Brain microvascular endothelial cell (primary cell): ENCODE data around the gene MYO5A.
"Not testable (repeated sequence)": the region's sequence is repeated elsewhere in the genome, so short reads cannot be mapped to it uniquely, and the experiment has no call there.

Experiments used
- DNase-seq: peaks from one replicate; pipeline ENCODE4 v3.0.0-alpha.2; 2020
- H3K27ac ChIP-seq: fragments of 250-450 bp; sonication (Bioruptor Pico); 2 replicates; pipeline ENCODE4 v1.5.1; 2020; ENCODE audit warnings: mild to moderate bottlenecking, moderate library complexity
- H3K27me3 ChIP-seq: fragments of 250-450 bp; sonication (Bioruptor Pico); replicated peaks from 2 replicates; pipeline ENCODE4 v1.5.1; 2020; ENCODE audit warnings: mild to moderate bottlenecking
- H3K36me3 ChIP-seq: fragments of 250-450 bp; sonication (Bioruptor Pico); replicated peaks from 2 replicates; pipeline ENCODE4 v1.5.1; 2020; ENCODE audit warnings: mild to moderate bottlenecking
- H3K4me3 ChIP-seq: 2 replicates; pipeline ENCODE4 v1.5.1; 2011; ENCODE audit warnings: low read depth, mild to moderate bottlenecking, control low read depth, low read length, moderate library complexity
- in situ Hi-C: cut with HindIII; loops from 2 replicates; pipeline ENCODE4 v1.10.0; 2017; ENCODE audit warnings: low sequenced_read_pairs, low pct_ligation_motif_present
- TF ChIP-seq, protein P1 (sequence below): IDR thresholded peaks from 2 replicates; pipeline ENCODE4 v1.5.1; 2011; ENCODE audit warnings: low read depth, mild to moderate bottlenecking, moderate library complexity, low read length, control low read depth, inconsistent platforms; ENCODE audit errors: missing control alignments

MYO5A gene

GRCh38 chr15:52496776-52497470, 31.8 kb downstream of the MYO5A start:
- Histone ChIP-seq H3K27ac (no peak overlapping the region), H3K27me3 (no peaks in the 10 kb centered on the region), H3K36me3 (no peaks in the 10 kb centered on the region), H3K4me3 (no peak overlapping the region)
- DNase-seq: peak; percentile 12
- in situ Hi-C loops: no loop called here
- TF ChIP-seq, protein P1, sequence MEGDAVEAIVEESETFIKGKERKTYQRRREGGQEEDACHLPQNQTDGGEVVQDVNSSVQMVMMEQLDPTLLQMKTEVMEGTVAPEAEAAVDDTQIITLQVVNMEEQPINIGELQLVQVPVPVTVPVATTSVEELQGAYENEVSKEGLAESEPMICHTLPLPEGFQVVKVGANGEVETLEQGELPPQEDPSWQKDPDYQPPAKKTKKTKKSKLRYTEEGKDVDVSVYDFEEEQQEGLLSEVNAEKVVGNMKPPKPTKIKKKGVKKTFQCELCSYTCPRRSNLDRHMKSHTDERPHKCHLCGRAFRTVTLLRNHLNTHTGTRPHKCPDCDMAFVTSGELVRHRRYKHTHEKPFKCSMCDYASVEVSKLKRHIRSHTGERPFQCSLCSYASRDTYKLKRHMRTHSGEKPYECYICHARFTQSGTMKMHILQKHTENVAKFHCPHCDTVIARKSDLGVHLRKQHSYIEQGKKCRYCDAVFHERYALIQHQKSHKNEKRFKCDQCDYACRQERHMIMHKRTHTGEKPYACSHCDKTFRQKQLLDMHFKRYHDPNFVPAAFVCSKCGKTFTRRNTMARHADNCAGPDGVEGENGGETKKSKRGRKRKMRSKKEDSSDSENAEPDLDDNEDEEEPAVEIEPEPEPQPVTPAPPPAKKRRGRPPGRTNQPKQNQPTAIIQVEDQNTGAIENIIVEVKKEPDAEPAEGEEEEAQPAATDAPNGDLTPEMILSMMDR: no peak

DNA sequence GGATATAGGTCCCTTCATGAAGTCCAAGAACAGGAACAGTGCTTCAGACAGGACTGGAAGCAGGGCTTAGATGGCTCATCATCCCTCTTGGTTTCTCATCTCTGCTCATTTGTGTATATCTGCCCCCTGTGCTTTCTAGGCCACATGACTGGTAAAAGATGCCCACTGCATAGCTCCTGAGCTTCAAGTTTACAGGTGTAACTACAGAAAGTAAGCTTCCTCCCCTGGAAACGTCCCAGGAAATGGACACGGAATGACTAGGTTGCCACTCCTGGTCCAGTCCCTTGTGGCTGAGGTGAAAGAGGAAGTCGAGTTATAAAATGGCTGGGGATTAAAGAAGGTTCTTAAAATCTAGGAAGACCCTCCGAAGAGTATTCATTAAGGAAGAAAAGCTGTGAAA, 32.5 kb downstream of the MYO5A start:
- TF ChIP-seq, protein P1: no peak
- H3K27me3 ChIP-seq: no peaks in the 10 kb centered on the region
- H3K27ac ChIP-seq: no peak overlapping the region
- no peak overlapping the region for H3K4me3 ChIP-seq
- in situ Hi-C loops: no loop called here
- no peak for DNase-seq
- no peaks in the 10 kb centered on the region for H3K36me3 ChIP-seq

GRCh38 chr15:52495125-52495524, 33.6 kb downstream of the MYO5A start:
- H3K27ac ChIP-seq: no peak overlapping the region

DNA sequence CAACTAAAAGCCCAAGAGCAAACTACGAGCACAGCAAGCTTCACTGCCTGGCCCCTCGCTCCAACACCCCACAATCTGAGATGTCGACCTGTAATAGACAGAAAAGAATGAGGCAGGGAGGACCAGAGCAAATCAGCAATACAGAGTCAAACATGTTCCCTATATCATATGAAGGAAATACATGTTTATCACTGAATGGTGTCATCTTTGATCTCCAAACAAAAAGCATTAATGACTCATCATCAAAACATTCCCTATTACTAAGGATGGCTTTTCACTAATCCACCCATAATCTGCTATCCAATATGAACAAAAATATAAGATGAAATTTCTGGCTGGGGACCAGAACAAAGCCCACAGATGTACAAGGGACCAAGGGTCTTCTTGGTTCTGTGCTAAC, 34.7 kb downstream of the MYO5A start:
- TF ChIP-seq, protein P1: no peak
- in situ Hi-C loops: no loop called here
- Histone ChIP-seq H3K27me3 (no peaks in the 10 kb centered on the region), H3K36me3 (no peaks in the 10 kb centered on the region), H3K4me3 (no peak overlapping the region), H3K27ac (no peak overlapping the region)
- no peak for DNase-seq

More at GRCh38 chr15:52495125-52495524, 33.6 kb downstream of the MYO5A start:
- no peak for DNase-seq
- no peaks in the 10 kb centered on the region for H3K36me3 ChIP-seq
- H3K27me3 ChIP-seq: no peaks in the 10 kb centered on the region
- in situ Hi-C loops: no loop called here
- TF ChIP-seq, protein P1: no peak
- H3K4me3 ChIP-seq: no peak overlapping the region

DNA sequence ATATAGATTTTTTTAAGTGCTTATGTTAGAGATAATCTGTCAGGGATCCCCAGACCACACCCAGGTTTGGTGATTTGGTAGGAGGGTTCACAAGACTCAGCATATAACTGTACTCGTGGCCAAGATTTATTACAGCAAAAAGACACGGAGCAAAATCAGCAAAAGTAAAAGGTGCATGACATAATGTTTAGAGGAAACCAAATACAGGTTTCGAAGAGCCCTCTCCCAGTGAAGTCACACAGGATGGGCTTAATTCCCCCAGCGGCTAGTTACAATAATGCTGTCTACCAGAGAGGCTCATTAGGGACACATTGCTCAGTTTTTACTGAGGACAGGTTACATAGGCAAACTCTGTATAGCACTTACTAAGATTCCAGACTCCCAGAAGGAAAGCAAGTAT, 36.5 kb downstream of the MYO5A start:
- TF ChIP-seq, protein P1: no peak
- no peak overlapping the region for H3K4me3 ChIP-seq
- no peak overlapping the region for H3K27ac ChIP-seq
- no peaks in the 10 kb centered on the region for H3K36me3 ChIP-seq
- no peak for DNase-seq
- in situ Hi-C loops: no loop called here
- H3K27me3 ChIP-seq: no peaks in the 10 kb centered on the region

- no peak overlapping the region for H3K27ac ChIP-seq
- no peak overlapping the region for H3K4me3 ChIP-seq
- DNase-seq: no peak
- in situ Hi-C loops: no loop called here
- no peaks in the 10 kb centered on the region for H3K36me3 ChIP-seq
- no peaks in the 10 kb centered on the region for H3K27me3 ChIP-seq
- TF ChIP-seq, protein P1: no peak
Observed at GRCh38 chr15:52491472-52491871, 37.2 kb downstream of the MYO5A start.

- in situ Hi-C loops, DNase-seq, H3K4me3 ChIP-seq, H3K27me3 ChIP-seq, H3K27ac ChIP-seq, H3K36me3 ChIP-seq: not testable (repeated sequence)
Observed at GRCh38 chr15:52489430-52489829, 39.2 kb downstream of the MYO5A start.
